ENCODE results near the gene ZNG1A.
"Not testable (repeated sequence)": the region's sequence is repeated elsewhere in the genome, so short reads cannot be mapped to it uniquely, and the experiment has no call there.

Gene ZNG1A

DNA sequence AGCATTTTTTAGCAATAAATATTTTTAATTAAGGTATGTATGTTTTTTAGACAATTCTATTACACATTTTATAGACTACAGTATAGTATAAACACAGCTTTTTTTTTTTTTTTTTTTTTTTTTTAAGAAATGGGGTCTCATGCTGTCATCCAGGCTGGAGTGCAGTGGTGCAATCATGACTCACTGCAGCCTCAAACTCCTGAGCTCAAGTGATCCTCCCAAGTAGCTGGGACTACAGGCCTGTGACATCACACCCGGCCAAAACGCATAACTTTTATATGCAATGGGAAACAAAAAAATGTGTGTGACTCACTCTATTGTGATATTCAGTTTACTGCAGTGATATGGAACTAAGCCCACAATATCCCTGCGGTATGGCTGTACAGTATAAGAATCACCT lies 9.1 kb downstream of the ZNG1A start:
- not testable (repeated sequence) for DNase-seq

DNA sequence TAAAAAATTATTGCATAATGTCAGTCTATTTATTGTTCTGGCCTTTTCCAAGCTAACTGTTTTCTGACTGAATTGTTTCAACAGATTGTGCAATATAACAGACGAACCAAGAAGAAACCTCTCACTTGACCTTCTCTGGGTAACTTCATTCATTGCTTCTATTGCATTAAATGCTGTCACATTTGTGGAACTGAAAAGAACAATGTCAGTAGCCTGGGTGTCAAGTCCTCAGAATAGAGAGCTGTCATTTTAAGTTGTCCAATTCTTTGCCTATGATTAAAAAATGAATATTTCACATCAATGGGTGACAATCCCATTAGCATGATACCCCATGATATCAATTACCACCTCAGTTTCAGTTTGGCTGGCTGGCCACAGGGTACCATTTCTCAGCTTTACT lies 19.0 kb downstream of the ZNG1A start:
- DNase-seq, result not testable (repeated sequence)

DNA sequence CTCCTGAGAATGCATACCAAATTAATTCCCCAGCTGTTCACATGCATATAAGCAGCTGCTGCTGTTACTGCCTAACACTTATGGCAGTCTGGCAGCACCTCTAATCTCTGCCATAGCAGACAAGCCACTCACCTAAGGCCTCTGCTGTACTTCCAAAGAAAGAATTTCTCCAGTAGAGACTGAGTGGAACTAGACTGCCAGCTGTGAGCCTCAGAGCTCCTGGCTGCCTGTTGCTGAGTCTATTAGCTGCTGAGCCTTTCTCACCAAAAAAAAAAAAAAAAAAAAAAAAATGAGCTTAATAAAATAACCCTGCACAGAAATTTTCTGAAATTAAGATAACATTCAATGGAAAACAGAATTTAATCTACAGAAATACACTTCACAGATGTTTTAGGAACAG lies 27.7 kb downstream of the ZNG1A start:
- not testable (repeated sequence) for DNase-seq

DNA sequence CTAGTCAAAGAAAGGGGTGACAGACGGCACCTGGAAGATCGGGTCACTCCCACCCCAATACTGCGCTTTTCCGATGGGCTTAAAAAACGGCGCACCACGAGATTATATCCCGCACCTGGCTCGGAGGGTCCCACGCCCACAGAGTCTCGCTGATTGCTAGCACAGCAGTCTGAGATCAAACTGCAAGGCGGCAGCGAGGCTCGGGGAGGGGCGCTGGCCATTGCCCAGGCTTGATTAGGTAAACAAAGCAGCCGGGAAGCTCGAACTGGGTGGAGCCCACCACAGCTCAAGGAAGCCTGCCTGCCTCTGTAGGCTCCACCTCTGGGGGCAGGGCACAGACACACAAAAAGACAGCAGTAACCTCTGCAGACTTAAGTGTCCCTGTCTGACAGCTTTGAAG lies 39.0 kb downstream of the ZNG1A start:
- not testable (repeated sequence) for DNase-seq

DNA sequence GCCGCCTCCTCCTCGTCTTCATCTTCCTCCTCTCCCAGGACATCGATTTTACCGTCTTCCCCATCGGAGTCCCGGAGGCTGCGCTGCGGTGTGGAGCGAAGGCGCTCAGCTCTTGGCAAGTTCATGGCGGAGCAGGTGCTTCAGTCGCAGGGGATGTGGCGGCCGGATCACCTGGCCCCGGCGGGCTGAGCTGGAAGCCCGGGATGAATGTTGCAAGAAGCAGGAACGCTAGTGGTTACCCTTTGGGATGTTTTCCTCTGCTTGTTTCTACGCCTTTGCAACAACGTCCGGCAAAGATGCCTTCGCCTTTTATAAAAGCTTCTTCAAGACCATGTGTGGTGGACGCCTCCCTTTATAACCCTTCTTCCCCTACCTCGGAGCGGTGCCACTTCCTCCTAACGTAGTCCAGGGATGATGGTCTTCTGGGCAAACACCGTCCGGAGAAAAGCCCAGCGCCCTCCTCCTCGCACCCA lies 60.8 kb downstream of the ZNG1A start, which contains the start of gene FOXD4:
TSS of gene FOXD4 (minus strand) at position 423 of the 473 bp plus-strand sequence. CDS start at position 125, 298 bp downstream.
- not testable (repeated sequence) for DNase-seq

DNA sequence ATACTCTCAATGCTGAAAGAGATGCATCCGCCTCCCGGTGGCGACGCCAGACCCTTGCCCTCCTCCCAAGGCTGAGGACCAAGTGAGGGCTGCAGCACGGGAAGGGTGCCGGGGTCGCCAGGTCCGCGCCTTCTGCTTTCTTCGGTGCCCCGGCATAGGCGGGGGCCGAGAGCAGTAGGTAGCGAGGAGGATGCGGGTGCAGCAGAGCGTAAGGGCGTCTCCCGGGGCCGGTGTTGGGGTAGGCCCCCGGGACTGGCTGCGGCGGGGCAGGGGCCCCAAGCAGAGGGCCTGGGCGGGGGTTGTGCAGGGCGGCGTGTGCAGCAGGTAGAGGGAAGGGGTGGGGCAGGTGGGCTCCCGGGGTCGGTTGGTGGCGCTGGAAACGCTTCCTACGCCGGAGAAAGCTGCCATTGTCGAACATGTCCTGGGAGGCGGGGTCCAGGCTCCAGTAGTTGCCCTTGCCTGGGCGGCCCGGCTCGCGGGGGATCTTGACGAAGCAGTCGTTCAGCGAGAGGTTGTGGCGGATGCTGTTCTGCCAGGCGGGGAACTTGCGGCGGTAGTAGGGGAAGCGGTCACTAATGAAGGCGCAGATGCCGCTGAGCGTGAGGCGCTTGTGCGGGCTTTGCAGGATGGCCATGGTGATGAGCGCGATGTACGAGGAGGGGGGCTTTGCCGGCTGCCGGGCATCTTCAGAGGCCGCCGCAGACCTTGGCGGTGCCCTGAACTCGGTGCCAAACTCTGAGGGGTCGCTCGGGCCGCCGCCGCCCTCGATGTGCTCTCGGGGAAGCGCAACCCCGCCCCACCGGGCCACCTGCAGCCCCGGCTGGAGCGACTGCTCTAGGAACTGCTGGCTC lies 61.5 kb downstream of the ZNG1A start:
- DNase-seq, result not testable (repeated sequence)

DNA sequence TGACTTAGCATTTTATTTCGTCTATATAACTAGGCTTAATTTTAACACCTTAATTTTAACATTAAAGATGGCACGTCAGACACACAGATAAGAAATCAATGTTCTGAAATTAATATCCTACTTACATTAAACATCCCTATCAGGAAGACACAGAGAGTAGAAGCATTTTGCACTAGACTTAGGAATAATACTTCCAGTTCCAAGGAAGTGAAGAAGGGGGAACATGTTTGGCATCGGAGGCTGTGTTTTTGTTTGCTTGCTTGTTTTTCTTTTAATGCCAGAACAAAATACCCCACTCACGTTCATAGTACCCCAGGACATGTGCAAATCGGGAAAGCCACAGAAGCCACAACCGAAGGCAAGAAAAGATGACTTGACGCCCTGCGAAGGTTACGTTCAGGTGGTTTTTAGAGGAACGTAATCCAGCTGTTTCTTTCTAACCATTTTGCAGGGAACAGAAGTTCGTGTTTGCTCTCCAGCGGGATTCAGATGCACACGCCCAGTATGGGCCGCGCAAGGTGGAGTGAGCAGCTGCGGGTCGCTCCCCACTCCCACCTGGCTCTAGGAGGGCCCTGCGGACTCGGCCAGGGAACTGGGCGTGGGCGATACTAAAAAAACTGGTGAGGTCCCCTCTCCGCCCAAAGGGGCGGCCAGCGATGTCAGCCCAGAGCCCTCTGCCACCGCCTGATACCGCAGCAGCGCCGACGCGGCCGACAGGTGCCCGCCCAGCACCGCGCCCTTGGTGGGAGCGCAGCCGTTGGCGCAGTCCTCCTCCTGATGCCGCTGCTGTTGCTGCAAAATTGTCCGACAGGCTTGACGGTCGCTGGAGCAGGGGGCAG lies 62.4 kb downstream of the ZNG1A start:
- not testable (repeated sequence) for DNase-seq

DNA sequence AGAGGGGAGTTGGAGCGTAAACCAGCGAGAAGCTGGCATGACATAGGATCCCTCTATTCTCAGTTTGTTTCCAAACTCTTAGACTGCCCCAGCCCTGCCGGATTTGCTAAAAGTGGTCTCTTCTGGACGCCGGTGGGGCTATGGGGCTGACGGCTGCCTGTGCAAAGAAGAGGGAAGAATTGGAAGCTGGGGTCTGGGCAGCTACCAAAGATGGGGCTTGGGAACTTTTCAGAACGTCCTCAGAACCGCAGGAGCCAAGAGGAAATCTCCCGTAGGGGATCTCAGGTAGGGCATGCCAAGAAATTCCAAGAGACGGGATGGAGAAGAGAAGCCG lies 63.8 kb downstream of the ZNG1A start:
- DNase-seq, result not testable (repeated sequence)

DNA sequence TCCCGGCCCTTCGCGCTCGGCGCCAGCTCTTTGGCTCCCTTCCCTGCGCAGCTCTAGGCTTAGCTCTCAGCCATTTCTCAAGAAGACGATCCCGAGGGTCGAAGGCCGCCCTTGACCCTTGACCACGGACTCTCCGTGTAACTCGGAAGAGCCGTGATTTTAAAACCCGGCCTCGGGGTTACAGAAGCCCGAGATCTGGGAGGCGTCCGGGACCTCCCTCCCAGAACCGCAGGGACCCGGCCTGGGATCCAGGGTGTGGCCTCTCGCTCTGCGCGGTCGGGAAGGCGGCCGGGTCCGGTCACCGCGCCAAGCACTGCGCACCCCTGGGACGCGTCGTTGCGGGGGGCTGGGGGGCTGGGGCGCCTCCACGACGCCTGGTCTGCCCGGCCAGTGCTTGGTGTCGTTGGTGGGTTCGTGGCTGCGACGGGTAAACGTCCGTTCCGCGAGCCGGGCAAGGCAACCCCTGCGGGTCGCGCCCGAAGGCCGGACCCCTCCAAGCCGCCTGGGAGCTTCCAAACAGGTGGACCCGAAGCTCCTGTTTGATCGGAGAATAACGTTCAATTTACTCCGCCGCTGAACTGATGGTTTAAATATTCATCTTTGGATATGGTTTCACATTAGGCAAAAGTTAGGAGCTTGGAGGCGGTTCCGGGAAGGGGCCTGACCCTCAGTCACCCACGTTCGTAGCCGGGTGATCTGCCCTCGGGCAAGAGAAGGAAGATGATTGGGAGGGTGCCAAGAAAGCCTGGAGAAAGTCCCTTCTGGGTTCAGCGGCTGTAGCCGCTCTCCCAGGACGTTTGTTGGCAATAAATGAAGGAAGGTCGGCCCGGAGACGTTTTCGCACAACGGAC lies 64.4 kb downstream of the ZNG1A start:
- not testable (repeated sequence) for DNase-seq

DNA sequence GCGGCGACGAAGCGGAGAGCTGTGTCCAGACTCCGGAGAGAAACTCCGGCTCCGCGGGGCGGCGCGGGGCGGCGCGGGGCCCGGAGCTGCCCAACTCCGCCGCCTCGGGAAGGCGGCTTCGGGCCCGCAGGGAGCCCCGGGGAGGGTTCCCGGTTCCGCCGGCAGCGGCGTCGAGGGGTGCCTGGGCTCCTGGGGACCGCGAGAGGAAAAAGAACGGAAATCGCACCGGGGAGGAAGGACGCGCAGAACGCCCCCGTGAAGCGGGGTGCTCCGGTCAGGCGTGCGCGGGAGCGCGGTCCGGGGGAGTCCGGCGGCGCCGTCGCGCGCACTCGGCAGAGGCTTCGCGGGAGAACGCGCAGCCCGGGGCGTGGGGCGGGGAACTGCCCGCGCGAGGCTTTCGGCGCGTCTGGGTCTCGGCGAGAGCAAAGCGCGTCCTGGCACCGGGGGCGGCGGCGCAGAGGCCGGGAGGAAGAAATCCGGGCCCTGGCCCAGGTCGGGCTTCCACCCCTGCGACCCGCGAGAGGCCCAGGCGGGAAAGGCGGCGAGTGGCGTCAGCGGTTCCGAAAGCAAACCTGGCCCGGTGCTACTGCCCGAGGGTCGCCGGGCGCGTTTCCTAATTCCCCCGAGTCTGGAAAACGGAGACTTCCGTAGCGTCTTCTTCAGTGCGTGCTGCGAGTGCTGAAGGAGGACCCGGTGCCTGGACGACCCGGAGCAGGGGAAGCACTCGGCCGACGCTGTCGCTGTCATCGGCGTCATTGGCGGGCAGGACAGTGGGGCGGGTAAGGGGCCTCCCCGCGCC lies 65.2 kb downstream of the ZNG1A start:
- DNase-seq, result peak; percentile 22

DNA sequence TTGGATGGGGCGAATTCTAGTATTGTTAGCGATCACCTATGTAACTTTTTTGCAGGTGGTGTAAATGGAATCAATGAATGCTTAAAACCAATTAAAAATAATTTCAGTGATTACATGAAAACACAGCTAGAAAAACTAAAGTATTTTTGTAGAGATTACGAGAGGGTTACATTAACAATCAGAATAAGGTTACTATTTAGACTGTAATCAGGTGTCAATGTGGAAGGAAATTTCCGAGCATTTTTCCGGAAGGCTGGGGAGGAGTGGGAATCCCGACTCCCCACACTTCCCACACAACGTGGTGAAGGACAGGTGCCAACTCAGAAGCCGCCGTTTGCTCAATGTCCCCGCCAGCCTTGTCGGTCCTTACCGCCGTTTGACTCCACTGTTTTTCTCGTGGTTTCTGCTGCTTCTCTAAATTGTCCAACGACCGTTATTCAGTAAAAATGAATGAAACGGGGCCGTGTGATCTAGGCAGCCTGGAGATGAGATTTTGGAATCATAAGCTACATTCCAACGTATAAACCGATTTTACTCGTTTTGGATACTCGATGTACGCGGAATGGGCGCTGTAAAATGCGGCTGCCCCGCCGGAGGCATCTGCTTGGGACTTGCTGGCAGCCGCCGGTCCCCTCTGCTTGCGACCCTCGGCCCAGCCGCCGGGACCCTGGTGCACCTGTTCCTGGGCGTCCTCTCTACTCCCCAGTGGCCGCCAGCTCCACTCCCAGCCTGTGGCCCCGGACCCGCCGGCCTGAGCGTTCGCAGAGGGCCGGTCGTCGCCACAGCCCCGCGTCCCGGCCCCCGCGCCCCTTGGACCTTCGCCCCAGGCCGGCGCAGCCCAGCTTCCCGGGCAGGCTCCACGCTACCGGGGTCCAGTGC lies 66.0 kb downstream of the ZNG1A start:
- DNase-seq, result not testable (repeated sequence)

DNA sequence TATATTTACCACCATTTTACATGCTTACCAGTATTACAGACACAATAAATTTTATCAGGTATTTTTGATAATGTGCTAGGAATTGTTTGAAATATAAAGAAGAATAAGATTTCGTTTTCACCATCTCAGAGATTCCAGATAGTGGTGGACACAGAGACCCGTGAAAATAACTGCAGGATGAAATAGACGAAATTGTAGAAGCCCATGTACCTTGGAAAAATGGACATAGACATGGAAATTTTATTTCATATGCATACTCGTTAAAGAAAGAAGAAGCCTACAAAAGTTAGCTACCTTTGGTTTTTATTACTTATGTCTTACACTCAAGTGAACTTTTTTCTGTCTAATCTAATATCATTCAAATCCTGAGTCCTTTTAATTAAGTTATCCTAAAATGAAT lies 68.2 kb downstream of the ZNG1A start:
- DNase-seq, result not testable (repeated sequence)

DNA sequence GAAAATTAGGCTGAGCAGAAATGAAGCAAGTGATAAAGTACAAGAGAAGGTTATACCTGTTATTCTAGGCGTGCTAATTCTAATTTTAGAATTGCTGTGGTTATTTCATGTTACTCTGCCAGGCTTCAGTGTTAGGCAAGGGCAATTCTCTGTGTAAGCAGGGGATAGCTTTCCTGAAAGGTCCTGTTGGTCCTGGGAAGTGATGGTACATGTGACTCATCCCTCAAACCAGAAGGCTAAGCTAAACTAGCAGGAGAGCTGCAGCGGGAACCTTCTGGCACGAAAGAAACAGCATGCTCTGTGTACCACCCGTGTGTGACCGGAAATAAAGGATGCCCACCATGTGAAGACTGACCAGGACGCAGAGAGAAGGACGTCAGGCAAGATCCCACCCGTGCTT lies 69.3 kb downstream of the ZNG1A start:
- DNase-seq, result not testable (repeated sequence)

DNA sequence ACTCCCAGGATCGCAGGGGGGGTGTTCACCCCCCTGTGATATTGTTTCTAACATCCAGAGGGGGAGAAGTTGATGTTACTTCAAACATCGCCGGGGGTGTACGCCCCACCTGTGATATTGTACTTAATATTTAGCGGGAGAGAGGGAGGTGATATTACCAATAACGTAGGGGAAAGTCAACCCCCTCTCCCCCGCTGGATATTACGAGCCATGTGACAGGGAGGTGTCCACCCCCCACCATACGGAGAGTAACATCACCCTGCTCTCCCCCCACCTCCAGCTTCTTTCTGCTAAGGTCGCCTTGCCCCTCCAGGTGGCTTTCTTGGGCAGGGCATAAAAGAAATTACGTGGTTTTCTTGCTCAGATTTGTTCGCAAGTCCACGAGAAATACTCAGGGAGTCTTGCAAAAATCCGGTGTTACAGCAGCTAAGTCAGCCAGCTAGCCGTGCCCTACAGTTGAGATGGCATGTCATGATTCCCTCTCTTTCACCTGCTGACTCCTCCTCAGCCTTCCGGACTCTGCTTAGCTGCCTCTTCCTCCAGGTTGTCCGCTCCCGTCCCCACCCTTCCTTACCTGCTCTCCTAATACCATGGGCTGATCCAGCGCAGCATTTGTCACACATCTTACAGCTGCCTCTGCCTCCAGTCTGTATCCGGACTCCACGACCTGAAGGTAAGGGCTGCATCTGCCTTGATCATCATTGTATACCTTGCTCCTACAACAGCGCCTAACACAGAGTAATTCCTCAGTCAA lies 69.9 kb downstream of the ZNG1A start:
- DNase-seq, result not testable (repeated sequence)

DNA sequence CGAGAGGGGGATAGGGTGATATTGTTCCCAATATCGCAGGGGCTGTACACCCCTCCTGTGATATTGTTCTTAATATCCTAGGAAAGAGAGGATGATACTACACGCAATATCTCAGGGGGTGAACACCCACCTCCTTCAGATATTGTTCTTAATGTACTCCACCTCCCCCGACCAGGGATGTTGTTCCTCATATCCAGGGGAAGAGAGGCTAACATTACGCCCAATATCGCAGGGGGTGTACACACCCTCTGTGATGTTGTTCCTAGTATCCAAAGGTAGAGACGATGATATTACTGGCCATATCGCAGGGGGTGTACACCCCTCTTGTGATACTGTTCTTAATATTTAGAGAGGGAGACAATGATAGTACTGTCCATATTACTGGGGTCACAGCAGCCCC lies 72.9 kb downstream of the ZNG1A start:
- not testable (repeated sequence) for DNase-seq

DNA sequence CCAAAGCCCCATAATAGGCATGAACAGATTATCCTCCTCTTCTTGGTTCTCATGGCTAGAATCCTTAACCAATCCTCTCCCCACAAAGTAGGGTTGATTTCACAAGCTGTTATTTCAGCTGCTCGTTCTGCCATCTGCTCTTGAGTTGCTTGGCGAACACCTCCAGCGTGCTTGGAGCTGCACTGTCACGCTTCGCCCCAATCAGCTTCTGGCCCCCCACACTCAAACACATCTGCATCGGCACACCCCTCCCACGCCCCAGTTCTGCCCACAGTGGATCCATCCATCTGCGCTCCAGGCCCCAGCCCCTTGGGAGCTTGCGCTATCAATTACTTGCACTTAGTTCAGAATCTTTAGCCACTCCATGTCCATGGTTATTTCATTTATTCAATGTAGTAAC lies 78.4 kb downstream of the ZNG1A start:
- DNase-seq, result not testable (repeated sequence)

DNA sequence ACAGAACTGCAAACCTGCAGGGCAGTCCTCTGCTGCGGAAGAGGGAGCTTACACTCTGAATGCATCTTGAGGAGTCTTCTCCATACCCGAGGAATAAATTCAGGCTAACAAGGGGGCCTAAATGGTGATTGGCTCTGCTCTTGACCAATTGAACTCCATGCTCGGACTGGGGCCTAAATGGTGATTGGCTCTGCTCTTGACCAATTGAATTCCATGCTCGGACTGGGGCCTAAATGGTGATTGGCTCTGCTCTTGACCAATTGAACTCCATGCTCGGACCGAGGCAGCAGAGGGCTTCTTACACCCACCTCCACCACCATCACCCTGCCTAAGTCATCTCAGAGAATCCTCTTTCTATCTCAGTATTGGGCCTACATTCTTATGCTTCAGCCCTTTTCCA lies 79.0 kb downstream of the ZNG1A start:
- DNase-seq, result not testable (repeated sequence)

DNA sequence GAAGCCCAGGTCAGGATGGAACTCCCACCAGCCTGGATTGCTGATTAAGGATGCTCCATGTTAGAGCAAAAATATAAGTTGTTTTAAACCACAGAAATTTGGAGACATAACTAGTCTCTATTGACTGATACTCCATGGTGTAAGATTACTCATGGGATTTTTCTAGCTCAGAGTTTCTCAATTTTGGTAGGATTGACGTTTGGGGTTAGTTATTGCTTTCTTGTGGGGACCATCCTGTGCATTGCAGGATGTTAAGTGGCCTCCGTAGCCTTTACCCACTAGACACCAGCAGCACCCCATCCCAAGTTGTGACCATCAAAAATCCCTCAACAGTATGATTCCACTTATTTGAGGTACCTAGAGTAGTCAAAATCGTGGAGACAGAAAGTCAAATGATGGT lies 80.1 kb downstream of the ZNG1A start:
- not testable (repeated sequence) for DNase-seq

DNA sequence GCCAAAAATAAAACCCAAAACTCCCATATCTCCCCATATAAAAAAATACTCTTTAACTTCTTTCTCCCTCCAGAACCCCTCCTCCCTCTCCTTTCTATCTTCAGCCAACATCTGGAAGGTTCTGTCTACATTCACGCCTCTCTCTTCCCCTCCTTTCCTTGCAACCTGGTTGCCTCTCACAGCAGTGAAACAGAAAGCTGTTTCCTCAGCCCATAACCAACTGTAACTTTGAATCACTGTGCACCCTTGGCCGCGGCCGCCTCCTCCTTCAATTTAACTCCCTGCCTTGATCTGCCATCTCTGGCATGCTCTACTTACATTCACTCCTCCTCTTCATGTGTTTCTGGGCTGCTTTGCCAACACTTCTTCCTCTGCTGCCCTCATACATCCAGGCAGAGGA lies 83.9 kb downstream of the ZNG1A start:
- DNase-seq, result not testable (repeated sequence)

DNA sequence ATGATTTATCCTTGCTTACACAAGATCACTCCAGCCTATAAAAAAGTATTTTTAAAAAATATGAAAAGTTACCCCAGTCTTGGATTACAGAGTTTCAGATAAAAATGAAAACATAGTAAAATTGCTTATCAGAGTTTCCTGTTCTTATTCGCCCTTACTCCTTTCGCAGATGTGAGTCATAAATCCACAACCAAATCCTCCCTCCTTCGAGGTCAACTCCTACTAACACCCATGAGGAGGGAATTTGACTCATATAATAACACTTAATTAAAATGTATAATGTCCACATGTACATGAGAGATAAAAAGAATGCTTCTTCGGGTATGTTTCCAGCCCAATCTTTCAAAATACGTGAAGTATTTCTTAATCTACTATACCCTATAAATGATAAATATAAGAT lies 84.5 kb downstream of the ZNG1A start:
- not testable (repeated sequence) for DNase-seq
